D721Med (cell line): ENCODE measurements around the gene SLC2A6.

Source experiments
- DNase-seq: peaks from one replicate; pipeline ENCODE4 v3.0.0; 2011; ENCODE audit warnings: low spot score; ENCODE audit not compliant: insufficient read length
- FAIRE-seq: peaks from 2 replicates; lab custom pipeline; 2011; peaks lifted over from hg19 to GRCh38; lab: Jason Lieb, UNC
- CTCF ChIP-seq: IDR thresholded peaks from 2 replicates; pipeline ENCODE4 v1.5.1; 2012; ENCODE audit warnings: mild to moderate bottlenecking, control low read depth; ENCODE audit not compliant: insufficient read depth; ENCODE audit errors: missing control alignments

The SLC2A6 gene

DNA sequence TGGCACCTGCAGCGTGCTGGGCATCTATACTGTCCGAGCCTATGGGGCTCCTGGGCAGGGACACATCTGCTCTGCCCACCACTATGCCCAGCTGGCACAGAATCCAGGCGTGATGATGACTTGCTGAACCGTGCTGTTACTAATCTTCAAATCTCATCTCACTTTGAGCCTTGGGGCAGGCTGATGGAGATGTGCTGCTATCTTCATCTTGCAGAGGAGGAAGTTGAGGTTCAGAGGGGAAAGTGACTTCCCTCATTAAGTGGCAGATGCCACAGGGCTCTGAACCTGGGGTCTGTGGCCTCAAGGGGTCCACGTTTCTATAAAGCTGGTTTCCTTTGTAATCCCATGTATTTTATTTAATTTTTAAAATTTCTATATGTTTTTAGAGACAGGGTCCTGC lies 4.7 kb downstream of the SLC2A6 start:
- FAIRE-seq, result no peak
- DNase-seq, result no peak
- no peak for TF ChIP-seq CTCF

GRCh38 chr9:133473743-133474142 lies 5.2 kb downstream of the SLC2A6 start:
- no peak for FAIRE-seq
- no peak for DNase-seq
- TF ChIP-seq CTCF, result no peak

DNA sequence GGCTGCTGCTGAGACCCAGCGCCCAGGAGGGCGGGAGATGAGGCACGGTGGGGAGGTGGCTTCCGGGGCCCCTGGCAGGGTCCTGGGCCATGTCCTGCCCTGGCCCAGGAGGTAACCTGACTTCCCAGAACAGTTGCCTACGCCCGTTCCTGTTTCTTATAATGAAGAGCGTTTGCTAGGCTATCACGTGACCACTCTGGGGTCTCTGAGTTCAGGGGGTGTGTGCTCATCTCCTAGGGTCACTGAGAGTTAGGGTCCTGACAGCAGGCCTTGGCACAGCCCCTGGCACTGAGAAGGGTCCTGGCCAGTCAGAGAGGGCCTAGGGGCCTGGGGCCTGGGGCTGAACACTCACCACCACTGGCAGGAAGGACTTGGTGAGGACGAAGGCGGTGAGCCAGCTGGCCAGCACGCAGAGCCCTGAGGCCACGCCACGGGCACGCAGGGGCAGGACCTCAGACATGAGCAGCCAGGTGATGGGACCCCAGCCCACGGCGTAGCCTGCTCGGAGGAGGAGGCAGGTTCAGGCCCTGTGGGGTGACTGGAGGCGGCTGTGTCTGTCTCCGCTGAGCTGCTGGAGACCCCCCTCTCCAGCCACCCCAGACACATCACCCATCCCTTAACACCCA lies 6.0 kb downstream of the SLC2A6 start:
- no peak for FAIRE-seq
- DNase-seq, result no peak
- no peak for TF ChIP-seq CTCF

- TF ChIP-seq CTCF, result no peak
- no peak for FAIRE-seq
- DNase-seq, result no peak
Measured at GRCh38 chr9:133472277-133472645, 6.6 kb downstream of the SLC2A6 start.

DNA sequence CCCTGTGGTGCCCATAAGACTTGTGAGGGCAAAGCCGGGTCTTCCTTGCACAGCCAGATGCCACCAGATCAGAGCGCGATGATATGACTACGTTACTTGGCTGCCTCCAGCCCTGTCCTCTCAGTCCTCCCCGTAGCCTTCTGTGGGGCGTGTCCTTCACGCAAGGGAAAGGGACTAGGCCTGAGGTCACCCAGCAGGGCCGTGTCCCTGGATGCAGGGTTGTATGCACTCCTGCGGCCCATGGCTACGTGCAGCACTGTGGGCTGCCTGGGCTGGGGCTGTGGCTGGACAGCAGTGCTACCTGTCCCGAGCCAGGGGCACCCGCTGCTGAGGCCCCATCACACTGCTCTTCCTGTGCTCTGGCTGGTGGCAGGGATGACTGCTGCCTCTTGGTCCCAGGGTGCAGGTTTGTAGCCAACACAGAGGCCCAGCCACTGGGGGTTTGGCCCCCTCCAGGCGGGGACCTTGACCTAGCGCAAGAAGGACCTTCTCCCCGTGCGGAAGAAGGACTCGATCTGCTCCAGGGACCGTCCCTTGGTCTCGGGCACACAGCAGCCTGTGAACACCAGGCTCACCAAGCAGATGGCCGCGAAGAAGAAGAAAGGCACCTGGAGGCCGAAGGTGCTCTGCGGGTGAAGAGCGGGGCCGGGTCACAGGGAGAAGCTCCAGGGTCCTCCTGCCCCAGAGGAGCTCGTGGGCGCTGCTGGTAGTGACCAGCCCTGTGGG lies 7.2 kb downstream of the SLC2A6 start:
- no peak for FAIRE-seq

DNA sequence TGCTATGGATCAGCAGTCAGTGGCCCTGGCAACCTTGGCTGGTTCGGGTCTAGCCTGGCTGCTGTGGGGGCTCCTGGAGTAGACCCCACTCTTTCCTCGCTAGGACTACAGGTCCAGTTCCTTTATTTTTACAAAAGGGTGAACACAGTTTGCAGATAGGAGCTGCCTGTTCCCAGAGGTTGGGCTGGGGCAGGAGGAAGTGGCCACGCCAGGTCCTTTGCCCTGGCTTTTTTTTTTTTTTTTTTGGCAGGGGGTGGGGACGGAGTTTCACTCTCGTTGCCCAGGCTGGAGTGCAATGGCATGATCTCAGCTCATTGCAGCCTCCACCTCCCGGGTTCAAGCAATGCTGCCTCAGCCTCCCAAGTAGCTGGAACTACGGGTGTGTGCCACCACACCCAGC lies 7.9 kb downstream of the SLC2A6 start:
- no peak for FAIRE-seq
- TF ChIP-seq CTCF, result no peak

More for the DNA sequence above, 7.2 kb downstream of the SLC2A6 start:
- TF ChIP-seq CTCF, result no peak
- no peak for DNase-seq

DNA sequence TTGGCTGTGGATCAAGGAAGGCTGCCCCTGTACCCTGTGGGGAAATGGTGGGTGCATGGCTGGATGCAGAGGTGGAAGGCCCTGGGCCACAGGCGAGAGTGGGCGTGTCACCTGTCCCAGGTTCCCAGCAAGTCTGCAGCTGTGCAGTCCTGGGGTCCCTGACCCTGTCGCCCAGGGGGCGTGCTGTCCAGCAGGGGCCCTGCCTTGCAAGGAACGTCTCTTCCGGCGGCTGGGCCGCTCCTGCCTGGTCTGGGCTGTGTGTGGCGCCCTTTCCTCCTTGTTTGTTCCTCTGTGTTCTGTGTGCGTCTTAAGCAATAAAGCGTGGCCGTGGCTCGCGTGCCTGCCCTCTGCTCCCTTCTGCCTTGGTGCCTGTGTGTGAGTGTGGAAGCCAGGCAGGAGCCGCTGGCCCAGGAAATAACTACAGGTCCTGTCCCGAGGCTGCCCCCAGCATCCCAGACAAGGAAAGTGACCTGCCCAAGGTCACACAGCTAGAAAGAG lies 8.4 kb downstream of the SLC2A6 start:
- TF ChIP-seq CTCF, result no peak
- no peak for FAIRE-seq
- no peak for DNase-seq

More for the DNA sequence above, 7.9 kb downstream of the SLC2A6 start:
- no peak for DNase-seq
